ENCODE data around the gene RNF166.

Gene RNF166

DNA sequence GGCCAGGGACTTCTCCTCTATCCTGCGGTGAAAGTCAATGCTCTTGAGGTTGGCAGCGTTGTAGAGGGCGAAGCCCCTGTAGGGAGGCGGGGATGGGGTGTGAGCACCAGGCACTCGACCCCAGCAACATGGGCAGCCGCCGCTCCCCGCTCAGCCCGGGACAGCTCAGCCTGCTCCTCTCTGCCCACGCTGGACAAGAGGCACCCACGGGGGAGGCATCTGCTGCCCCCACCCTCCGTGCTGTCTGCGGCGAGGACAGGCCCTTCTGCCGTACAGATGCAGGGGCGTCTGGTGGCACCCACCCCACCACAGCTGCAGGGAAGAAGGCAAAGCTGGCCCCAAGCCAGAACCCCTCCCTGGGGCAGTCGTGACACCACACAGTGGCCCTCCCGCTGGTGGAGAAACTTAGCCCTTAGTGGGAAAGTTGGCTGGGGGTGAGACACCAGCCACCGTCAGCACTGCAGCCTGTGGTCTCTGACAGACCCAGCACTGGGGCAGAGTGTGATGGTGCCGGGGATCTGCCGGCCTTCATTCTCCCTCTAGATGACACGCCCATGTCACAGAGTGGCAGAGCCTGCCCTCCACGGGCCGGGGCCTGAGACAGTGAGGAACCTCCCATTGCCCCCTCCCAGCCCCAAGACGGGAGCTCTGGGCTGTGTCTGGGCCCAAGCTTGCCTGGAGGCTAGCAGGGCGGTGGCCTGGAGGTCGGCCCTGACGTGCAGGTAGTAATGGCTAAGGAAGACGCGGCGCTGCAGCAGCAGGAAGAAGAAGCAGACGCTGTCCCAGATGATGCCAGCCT is 19.6 kb upstream of the RNF166 start:
- no peak for DNase-seq (ENCODE audit: low read depth, low spot score)
- H3K4me3 ChIP-seq (ENCODE audit: low read length), result no peak overlapping the region

DNA sequence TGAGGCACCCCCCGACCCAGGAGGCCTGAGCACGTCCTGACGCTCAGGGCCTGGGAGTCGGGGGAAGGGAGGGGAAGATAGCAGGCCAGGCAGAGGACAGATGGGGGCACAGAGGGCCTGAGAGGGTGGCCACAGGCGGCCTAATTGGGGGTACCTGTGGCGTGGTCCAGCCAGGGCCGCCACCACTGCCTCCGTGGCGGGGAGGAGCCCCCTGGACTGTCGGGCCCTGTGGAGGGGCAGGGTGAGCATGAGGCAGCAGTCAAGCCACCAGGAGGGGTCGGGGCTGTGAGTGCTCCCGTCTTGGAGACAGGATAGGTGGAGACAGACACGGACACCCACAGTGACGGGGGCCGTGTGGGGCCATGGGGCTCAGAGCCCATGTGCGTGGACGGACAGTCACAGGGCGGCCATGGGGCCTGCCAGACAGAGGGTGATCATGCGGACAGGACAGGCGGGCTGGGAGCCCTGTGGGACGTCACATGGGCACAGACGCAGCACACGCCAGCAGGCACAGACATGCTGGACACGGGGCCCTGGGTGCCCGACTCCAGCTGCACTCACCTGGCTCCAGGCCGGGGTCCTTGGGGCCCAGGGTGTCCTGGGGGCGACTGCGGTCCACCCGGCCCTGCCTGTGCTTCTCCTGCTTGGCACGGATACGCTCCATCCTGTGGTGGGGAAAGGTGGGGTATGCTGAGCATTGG is 18.8 kb upstream of the RNF166 start:
- no peak for DNase-seq (ENCODE audit: low read depth, low spot score)
- no peak overlapping the region for H3K4me3 ChIP-seq (ENCODE audit: low read length)

DNA sequence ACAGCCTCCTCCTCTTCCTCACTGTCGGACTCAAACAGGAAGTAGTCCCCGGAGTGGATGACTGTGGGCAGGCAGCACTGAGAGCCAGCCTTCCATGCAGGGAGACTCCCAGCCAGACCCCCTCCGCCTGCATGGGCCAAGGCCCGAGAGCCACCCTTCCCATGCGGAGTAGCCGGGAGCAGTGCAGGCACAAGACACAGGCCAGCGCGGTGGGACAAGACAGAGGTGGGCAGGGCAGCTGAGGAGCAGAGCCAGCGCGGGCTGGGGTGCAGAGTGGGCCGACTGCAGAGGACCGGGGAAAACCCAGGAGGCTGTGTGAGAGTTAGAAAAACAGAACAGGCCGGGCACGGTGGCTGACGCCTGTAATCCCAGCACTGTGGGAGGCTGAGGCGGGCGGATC is 17.7 kb upstream of the RNF166 start:
- no peak overlapping the region for H3K4me3 ChIP-seq (ENCODE audit: low read length)
- DNase-seq (ENCODE audit: low read depth, low spot score), result no peak

DNA sequence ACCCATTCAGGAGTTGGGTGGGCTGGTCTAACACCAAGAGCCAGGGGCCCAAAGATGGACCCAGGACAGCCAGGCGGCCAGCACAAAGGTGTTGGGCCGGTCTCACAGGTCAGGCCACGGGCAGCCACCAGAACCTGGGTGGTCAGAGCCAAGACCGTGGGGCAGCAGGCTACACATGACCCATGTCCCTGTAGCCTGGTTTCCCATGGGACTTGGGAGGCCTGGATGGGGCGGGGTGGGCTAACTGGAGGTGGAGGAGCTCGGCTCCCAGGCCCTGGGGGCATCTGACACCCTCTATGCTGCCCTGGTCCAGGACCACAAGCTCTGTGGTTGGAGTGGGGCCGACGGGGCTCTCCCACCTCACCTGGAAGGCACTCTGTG is 17.3 kb upstream of the RNF166 start:
- no peak overlapping the region for H3K4me3 ChIP-seq (ENCODE audit: low read length)
- no peak for DNase-seq (ENCODE audit: low read depth, low spot score)

DNA sequence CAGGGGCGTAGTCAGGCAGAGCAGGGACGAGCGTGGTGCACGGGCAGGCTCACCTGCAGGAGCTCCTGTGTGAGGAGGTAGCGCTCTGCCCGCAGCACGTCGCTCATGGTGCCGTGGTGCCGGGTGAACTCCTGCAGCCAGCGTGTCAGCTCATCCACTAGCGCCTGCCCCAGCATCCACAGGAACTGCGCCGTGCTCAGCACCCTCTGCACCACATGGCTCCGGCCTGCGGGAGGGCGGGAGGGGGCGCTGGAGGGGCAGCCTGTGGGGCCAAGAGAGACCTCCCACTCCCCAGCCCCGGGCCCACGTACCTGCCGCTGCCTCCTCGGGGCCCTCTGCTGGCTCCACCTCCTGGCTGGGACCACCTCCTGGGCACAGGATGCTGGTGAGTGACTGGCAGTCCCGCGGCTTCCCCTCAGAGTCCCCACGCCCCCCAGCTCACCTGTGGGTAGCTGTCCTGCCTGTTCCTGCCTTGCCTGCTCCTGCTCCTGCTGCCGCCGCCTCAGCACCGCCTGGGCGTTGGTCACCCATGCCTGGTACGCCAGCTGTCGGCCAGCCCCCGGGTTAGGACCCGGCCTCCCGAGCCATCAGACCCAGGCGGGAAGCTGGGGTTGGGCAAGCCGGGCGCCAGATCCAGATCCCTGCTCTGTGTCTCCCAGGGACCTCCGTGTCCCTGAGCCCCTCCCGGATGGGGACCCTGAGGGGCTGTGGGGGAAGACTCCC is 16.7 kb upstream of the RNF166 start:
- H3K4me3 ChIP-seq (ENCODE audit: low read length), result no peak overlapping the region
- no peak for DNase-seq (ENCODE audit: low read depth, low spot score)

DNA sequence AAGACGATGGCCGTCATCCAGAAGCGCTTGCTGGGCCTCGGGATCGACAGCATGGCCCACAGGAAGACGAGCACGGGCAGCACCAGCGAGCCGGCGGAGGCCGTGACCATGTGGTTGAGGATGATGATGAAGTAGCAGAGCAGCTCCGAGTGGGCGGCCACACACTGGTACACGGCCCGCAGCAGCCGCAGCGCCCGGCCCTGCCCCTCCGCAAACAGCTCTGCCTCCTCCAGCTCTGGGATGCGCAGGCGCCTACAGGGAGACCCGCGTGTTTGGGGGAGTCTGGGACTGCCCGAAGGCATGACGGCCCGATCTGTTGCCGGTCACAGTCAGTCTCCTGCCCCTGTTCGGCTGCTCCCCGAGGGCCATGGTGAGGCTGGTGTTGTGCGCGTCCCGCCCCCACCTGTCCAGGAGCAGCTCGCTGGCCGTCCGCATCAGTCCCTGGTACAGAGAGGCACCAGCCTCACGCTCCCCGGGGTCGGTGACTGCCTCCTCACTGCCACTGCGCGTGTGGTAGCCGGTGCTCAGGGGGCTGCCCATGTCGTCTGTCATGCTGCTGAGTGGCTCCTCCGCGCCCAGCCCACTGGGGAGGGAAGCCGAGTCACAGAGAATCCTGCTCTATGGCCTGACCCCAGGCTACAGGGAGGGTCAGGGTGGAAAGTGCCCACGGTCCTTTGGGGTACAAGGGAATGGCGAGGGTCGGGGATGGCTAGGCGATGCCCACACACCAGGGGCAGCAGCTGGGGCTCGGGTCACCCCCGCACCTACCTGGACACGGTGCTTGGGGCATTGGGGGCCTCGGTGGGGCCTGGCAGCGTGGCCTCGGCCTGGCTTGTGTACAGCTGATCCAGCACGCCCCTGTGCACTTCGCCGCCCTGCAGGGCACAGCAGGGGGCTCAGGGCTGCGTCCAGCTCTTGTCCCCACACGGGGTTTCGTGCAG is 15.9 kb upstream of the RNF166 start:
- no peak overlapping the region for H3K4me3 ChIP-seq (ENCODE audit: low read length)
- no peak for DNase-seq (ENCODE audit: low read depth, low spot score)

DNA sequence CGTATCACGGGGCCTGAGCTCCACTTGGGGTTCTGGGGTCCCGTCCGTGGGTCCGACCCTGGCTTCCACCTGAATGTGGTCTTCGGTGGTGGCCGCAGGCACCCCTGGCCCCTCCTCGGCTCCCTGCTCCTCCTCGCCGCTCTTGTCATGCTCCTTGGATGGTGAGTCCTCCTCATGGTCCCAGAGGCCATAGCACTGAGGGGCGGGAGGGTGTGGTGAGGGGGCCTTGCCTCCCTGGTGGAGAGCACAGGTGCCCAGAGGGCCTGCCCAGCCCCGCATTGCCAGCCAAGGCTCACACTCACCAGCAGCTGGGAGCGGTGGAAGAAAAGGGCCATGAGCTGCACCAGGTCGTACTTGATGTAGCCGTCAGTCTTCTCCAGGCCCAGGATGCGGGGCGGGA is 15.0 kb upstream of the RNF166 start:
- no peak for DNase-seq (ENCODE audit: low read depth, low spot score)
- no peak overlapping the region for H3K4me3 ChIP-seq (ENCODE audit: low read length)

DNA sequence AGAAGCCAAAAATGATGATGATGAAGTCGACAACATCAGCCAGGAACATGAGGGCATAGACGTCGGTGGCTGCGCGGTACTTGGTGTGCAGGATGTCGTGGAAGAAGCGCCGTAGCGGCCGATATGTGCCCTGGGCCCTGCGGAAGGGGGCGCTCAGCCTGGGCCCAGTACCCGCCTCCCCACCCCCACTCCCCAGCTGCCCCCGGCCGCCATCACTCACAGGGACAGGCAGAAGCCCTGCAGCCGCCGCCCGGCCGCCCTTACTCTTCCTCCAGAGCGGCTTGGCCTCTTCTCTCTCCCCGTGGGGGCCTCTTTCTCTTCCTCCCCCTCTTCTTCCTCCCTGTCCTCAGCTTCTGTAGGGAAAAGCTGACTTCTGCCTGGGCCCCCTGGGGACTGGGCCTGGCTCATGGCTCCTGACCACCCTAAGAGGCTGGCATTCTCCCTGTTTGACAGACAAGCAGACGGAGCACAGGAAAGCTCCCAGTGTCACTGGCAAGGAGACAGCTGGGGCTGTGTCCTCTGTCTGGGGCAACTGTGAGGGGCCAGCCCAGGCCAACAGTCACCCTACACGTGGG is 14.3 kb upstream of the RNF166 start:
- no peak for DNase-seq (ENCODE audit: low read depth, low spot score)
- H3K4me3 ChIP-seq (ENCODE audit: low read length), result no peak overlapping the region

DNA sequence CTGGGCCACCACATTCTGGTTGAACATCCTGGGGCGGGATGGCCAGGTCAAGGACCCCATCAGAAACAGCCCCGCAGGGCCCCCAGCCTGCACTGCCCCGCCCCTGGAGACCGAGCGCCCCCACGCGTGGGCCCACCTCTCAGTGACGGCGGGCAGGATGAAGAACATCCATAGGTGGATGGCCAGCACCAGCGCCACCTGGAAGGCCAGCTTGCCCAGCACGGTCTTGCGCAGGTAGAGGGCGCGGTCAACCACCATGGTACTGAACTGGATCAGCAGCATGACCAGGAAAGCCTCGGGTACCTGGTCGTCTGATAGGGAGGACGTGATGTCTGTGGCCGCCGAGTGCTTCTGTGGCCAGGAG is 13.7 kb upstream of the RNF166 start:
- H3K4me3 ChIP-seq (ENCODE audit: low read length), result no peak overlapping the region
- no peak for DNase-seq (ENCODE audit: low read depth, low spot score)

DNA sequence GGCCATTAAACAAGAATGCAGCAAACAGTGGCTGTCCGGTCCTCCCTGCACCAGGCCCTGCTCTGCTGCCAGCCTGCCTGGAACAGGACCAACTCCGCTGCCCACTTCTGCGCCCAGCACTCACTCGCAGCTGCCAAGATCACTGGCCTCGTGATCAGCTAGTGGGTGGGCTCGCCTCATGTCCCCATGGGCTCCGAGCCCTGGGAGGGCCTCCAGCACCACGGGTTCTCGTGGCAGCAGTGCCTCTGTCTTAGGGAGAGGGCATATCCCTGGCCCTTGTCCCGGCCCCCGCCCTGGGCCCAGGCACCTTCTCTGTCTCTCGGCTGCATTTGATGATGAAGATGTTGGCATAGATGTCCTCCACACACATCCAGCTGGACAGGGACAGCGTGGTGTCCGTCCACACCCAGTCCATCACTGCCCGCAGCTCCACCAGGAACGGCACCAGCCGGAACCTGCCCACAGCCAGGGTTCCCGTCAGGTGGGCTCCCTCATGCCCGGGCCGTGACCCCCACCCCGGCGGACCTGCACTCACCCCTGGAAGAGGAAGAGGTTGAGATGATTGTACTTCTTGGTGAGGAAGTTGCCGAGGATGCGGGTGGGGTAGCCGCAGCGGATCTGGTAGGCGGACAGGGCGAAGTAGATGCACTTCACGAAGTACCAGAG is 13.2 kb upstream of the RNF166 start:
- DNase-seq (ENCODE audit: low read depth, low spot score), result no peak
- H3K4me3 ChIP-seq (ENCODE audit: low read length), result no peak overlapping the region

DNA sequence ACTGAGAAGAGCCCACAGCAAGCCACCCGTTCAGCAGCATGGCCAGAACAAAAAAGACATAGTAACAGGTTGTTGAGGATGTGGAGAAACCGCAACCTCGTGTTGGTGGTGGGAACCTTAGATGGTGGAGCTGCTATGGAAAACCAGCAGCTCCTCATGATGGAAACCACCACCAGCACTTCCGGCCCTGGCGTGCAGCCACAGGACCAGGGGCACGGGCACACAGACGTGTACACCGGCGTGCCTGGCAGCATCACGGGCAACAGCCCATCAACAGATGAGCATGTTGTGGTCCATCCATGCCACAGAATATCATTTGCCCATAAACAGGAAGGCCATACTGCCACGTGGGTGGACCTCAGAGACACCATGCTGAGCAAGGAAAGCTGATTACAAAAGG is 12.0 kb upstream of the RNF166 start:
- peak; percentile 93 for DNase-seq (ENCODE audit: low read depth, low spot score)
- no peak overlapping the region for H3K4me3 ChIP-seq (ENCODE audit: low read length)

DNA sequence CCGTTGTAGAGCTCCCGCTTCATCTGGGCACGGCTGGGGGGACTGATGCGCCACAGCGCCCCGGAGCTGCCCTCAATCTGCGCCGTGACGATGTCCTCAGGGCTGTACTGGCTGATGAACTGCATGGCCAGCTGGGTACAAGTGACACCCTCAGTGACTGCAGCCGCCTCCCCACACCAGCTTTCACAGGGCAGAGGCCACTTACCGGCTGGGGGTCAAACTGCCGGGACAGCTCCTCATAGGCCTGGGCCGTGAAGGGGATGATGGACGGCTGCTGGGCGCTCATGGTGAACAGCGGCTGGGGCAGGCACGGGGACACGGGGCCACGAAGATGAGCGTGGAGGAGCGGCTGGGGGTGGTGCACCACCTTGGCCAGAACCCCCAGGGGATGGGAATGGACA is 10.4 kb upstream of the RNF166 start:
- H3K4me3 ChIP-seq (ENCODE audit: low read length), result no peak overlapping the region
- no peak for DNase-seq (ENCODE audit: low read depth, low spot score)

DNA sequence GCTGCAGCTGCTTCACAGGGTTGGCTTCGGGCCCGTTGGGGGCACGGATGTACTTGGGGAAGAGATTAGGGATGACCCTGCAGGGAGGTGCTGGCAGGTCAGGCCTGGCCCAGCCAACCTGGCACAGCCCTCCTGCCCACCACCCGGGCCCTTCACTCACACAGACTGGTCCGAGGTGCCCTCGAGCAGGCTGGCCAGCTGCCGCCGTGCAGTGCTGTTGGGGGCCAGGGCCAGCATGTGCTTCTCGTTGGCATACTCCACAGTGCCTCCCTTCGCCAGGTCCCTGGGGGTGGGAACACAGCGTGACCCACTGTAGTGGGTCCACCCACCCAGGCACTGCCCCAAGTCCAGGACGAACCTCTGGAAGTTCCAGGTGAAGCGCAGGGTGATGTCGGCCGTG is 10.0 kb upstream of the RNF166 start:
- H3K4me3 ChIP-seq (ENCODE audit: low read length), result no peak overlapping the region
- no peak for DNase-seq (ENCODE audit: low read depth, low spot score)

DNA sequence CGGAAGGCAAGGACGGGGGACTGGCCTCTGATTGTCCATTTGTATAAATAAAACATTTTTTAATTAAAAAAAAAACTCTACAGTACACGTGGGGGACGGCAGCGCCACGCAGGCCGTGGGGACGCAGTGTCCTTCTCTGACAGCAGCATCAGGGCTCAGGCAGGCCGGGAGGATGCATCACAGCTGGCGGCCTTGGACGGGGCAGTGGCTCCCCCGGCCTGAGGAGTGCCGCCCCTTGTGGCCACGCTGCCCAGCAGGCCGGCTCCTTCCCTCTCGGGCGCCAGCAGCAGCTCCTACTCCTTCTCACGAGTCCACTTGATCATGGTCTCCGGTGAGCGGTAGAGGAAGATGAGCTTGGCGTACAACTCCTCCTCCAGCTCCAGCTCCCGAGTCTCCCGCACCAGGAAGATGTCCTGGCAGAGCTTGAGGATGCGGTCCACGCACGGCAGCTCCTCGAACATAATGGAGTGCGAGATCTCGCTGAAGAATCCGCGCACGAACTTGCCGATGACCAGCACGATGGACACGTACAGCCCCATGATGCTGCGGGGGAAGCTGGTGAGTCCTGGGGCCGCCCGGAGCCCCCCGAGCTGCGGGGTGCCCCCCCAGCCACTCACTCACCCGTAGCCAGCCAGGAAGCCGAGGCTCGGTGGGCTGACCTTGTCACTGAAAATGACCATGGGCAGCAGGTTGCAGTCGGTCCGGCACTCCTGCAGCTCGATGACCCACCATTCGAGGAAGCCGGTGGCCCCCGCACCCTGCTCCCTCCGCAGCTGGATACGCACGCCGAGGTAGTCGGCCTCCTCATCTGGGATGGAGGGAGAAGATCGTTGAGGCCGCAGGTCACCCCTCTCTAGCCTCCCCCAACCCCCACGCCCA is 9.3 kb upstream of the RNF166 start:
- DNase-seq (ENCODE audit: low read depth, low spot score), result no peak
- H3K4me3 ChIP-seq (ENCODE audit: low read length), result no peak overlapping the region

DNA sequence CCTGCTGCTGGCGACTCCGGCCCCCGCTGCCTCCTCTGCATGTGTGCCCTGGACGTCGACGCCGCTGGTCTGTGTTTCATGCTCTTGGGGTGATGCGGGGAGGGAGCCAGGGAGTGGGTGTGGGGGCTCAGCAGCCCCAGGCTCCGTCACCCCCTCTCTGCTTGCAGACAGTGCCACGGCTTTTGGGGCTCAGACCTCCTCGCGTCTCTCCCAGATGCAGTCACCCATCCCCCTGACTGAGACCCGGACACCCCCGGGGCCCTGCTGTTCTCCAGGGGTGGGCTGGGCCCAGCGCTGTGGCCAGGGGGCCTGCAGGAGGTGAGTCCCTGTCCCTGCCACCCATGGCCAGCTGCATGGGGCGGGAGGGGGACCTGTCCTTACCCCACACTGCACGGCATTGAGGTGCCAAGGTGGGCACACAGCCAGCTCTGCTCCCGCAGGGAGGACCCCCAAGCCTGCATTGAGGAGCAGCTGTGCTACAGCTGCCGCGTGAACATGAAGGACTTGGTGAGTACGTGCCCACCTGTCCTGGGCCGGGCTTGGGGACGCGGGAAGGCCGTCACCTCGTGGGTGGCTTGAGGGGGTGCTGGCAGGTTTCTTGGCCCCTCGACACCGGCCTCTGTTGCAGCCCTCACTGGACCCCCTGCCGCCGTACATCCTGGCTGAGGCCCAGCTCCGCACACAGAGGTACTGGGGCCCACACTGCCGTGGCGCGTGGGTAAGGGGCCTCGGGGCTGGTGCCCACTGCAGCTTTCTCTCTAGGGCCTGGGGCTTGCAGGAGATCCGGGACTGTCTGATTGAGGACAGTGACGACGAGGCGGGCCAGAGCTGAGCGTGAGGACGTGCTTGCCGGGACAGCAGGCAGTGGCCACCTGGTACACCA is 8.5 kb upstream of the RNF166 start:
- no peak for DNase-seq (ENCODE audit: low read depth, low spot score)

DNA sequence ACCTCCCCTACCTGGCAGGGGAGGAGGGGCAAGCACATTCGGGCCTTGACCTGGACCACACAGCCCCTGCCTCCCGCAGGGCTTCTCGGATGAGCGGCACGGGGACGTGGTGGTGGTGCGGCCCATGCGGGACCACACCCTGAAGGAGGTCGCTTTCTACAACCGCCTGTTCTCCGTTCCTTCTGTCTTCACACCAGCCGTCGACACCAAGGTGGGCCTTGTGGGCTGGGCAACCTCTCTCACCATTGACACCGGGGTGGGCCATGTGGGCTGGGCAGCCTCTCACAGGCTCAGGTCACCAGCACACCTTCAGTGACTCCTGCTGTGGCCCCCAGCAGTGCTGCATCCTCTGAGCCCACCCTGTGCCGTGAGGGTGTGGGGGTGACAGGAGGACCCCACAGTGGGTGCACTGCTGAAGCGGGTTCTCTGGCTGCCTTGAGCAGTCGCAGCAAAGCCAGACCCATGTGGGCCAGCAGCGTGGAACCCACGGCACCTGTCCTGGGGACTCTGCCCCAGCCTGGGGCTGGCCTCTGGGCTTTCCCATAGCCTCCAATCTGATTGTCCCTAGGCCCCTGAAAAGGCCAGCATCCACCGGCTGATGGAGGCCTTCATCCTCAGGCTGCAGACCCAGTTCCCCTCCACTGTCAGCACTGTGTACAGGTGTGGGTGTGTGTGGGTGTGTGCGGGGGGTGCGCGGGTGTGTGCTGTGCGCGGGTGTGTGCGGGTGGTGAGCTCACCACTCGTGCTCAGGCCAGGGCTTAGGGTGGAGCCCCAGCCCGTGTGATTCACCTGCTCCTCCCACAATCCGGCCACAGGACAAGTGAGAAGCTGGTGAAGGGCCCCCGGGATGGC is 7.6 kb upstream of the RNF166 start:
- H3K4me3 ChIP-seq (ENCODE audit: low read length), result no peak overlapping the region
- no peak for DNase-seq (ENCODE audit: low read depth, low spot score)

More for the DNA sequence above, 8.5 kb upstream of the RNF166 start:
- no peak overlapping the region for H3K4me3 ChIP-seq (ENCODE audit: low read length)

All from Jurkat, Clone E6-1 (cell line).